ENCODE data around the gene SSPN.
A peak's percentile ranks its signal among the peaks of the same experiment; 100 is the strongest.

The SSPN gene

DNA sequence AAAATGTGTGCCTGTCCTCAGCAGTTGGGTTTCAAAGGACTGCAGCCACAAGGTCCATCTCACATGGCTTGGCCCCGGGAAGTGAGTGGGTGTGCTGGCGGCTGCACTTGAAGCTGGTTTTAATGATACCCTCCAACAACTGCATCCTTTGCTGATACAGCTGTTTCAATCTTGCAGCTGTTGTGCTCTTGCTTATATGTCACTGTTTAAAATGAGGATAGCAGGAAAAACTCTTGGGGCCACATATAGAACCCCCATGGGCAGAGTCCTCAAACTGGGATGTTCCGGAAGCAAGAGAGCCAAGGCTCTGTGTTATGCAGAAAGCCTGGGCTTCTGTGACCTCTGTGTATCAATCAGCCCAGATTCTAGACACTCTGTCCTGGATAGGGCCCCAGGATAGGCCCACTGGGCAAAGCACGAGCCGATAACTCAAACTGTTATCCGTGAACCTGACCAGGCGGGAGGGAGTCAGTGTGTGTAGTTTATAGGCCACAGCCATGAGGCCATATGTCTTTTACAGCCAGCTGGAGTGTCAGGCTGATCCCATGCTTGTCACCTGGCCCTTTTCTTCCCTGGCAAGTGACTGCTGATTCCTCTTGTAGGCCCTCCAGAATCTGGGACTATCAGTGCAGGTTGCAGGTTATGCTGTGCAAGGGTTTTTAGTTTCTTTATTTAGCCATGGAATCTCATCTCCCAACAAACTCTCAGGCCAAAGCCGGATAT is 74.3 kb downstream of the SSPN start:
- no peak for DNase-seq

DNA sequence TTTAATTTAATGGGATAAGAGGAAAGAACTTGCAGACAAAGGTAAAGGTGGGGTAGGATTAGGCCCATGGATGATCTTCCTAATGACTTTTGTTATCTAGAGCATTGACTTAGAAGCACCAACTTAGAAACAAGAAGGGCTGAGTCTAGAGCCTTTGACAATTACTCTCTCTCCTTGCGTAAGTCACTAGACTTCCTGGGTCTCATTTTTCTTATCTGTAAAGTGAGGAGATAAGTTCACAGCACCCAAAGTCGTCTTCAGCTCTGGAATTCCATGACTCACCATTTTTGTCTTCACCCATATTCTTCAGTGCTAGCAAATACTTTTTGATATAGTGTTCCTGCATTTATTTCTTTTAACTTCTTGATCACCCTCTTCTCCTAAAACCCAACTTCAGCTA is 75.7 kb downstream of the SSPN start:
- no peak for DNase-seq

DNA sequence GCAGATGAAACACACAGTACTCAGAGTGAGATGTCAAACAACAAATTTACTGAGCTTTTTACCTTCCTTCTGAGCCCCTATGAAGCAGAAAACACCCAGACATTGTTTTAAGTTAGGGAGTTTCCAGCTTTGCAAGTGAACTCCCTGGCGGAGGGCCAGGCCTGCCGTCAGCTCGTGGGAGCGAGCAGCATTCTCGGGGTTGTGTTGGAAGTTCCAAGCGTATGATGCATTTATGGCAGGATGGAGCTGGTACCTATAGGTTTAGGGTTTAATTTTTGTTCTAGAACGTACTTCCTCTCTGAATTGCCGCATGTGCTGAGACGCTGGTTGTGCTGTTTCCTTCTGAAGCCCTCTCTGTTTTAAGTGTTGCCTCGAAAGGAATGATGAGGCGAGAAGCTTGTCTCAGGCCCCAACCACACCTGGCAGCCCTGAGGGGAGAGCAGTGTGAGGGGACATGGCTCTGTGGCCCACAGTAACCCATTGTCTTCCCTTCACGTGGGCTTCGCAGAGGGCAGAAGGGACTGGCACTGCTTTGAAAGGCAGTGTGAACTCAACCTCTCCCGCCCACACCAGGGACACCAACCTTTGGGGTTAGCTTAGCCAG is 76.6 kb downstream of the SSPN start:
- no peak for DNase-seq

DNA sequence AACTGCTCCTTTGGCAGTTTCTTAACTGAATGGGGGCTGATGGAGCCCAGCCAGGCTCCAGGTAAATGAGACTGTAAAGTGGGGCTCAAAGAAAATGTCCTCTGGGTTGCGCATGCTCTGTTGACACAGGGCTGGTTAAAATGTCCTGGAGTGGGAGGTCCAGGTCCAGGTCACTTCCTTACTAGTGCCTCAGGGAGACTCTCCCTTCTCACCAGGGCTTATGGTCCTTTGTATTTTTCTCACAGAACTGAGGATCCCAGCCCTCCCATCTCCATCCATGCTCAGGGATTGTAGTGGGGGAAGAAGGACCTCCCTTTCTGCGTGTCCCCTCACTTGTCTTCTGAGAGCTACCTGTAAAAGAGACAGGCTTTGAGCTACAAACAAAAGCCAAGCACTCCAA is 77.5 kb downstream of the SSPN start:
- no peak for DNase-seq

DNA sequence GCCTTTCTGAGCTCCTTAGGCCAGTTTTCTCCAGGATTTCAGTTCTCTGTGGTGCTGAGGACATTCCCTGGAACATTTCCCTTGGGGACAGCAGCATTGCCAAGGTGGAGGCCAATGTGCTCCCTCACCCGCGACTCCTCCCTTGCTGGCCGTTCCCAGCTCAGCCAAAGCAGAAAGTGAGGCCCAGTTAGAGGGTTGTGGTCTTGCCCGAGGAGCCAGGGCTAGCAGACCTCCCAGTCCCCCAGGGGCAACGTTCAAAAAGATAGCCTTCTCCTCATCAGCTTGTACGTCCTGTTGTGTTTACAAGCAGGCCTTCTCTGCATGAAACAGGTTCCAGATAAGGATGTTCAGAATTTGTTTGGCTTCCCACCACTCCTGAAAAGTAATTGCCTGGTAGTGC is 78.4 kb downstream of the SSPN start:
- no peak for DNase-seq

DNA sequence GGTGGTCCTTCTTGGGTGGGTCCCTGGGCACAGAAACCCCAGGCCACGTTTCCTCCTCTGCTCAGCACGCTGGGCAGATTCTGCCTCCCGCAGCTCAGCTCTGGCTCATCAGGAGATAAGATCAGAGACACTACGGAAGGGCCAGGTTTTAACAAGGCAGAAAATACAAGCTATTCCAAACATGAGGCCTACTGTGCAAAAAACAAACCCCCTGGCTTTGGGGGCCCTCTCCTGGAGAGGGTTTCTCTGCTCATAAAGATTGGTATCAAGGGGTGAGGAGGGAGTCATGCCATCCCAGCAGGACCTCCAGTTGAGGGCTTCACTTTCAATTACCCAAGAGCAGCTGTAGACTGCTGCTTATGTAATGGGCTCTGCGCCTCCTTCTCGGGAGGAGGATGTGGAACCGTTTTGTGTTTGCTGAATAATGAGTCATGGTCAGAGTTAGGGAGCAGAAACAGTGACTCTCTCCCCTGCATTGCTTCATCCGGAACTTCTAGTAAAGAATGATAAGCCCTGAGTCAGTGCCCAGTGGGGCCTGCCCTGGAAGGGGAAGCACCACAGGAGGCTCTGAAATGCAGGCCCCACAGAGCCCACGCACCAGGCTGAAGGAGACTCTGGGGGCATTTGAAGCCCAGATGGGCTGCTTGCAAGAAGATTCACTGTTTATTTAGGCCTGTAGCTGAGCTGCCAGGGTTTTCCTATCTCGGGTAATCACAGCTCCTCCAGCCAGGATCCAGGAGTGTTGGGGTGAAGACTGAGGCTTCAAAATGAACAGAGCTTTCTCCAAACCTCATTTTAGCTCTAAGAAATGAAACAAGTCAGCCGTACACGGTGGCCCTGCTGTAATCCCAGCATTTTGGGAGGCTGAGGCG is 79.3 kb downstream of the SSPN start:
- DNase-seq = peak; percentile 20 to 74

DNA sequence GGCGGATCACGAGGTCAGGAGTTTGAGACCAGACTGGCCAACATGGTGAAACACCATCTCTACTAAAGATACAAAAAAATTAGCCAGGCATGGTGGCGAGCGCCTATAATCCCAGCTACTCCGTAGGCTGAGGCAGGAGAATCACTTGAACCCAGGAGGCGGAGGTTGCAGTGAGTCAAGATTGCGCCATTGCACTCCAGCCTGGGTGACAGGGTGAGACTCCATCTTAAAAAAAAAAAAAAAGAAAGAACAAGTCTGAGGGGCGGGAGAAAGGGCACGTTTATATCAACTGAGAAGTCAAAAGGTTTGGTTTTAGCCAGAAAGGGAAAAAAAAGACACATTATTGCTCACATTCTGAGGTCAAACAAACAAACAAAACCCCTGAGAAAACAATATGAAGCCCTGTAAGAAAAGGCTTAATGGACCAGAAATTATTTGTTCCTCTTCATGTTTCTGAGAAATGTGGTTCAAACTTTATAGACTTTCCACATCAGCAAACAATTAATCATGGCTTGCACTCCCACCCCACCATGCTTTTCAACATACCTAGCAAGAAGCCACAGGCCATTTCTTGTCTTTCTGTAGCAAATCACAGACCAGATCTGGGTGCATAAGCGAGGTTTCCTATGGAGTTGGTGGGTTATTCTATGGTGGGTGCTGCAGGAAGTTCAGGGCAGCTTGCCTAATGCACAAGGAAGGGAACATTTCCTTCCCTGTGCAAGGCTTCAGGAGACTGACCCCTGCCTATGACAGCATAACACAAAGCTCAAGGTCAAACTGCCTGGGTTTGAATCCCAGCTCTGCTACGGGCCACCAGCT is 80.1 kb downstream of the SSPN start:
- DNase-seq = peak in 1 of 2 donors; percentile 21

DNA sequence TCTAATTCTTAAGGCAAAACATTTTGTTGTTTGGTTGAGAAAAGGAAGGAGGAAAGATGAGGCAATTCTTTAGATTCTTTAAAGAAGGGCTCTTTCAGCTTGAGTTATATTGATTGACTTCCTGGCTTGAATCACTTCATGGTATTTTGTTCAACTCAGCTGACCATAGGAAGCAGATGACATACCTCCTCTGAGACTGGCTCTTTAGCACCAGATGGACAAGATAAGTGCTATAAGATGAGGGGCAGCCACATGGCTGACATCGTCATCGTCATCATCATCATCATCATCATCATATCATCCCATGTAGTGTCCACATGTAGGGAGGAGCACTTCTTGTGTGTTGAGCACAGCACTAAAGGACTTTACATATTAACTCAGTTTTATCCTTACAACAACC is 81.3 kb downstream of the SSPN start:
- no peak for DNase-seq

DNA sequence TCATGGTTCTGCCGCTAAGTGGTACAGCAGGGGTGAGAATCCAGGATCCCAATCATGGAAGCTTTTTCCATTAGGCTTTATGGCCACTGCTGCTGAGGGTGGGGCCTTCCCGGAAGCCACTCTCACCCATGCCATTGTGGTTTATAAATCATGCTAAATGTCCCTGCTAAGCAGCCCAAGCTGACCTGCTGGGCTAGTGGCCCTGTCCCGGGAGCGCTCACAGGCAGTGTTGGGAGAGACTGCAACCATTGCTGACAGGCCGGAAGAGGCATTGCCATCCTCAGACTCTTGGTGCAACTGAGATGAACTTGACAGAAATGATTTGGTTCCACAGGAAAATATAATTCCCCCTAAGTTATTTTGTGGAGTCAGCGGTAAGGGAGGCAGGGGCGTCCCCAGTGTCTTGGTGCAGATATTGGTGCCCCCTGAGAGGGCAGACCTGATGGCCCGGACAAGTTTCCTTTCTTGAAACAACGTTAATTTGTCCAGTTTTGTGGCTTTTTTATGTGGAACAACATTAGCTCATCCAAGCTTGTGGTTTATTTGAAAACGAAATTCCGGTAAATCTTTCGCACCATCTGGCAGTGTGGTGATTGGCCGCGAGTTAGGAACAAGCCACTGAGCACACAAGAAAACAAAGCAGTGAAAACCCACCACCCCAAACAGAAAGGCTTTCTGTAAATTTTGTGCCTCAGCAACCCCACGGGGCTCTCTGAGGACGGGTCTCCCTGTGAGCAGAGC is 82.3 kb downstream of the SSPN start:
- DNase-seq = no peak

DNA sequence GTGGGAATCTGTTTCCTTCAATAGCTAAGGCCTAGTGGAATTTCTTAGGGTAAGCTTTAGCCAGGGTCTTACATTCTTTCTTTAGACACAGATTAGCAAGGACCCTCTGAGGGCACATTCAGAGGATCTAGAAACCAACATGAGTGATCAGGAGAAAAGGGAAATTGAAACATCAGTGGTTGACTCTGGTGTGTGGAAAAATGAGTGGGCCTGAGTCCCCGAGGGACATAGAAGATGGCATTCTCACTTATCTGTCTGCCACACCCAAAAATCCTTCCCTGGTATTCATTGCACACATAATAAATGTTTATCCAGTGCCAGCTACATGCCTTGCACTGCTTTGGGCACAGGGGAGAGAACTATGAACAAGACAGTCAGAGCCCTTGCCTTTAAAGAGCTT is 82.9 kb downstream of the SSPN start:
- no peak for DNase-seq

DNA sequence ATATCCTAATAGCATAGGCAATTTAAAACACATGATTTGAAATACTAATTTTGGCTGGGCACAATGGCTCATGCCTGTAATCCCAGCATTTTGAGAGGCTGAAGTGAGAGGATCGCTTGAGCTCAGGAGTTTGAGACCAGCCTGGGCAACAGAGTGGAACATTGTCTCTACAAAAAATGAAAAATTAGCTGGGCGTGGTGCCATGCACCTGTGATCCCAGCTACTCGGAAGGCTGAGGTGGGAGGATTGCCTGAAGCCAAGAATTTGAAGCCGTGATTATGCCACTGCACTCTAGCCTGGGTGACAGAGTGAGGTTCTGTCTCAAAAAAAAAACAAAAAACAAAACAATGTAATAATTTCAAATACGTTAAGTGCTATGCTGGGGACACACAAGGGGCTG is 83.3 kb downstream of the SSPN start:
- DNase-seq = no peak

DNA sequence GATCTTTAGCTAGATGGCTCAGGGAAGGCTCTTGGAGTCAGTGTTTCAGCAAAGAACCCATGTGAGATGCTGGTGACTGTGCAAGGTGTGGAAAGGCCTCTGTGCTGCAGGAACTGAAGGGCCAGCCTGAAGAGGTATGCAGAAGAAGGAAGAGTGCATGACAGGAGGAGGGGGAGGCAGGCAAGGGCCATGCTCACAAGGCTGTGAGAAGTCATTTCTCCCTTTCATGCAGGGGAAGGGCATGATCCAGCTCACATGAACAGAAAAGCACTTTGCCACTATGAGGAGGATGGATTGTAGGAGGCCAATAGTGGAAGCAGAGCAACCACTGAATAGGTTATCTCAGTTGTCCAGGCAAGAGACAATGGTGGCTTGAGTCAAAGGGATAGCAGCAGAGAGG is 83.7 kb downstream of the SSPN start:
- no peak for DNase-seq

DNA sequence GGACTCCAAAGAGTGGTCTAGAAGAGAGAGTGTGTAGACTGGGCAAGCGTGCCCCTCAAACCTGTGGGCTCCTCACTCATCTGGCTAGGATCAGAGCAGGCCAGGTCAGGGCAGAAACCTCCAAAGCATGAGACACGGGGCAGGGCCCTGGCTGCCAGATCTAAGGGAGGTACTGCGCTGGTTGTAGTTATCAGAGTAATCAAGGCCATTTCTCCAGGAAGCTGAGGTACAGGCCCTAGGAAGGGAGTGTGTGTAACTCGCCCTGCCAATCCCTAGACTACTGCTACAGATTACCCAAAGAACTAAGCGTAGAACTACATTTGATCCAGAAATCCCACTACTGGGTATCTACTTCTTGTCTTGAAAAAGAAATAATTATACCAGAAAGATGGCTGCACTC is 84.5 kb downstream of the SSPN start:
- no peak for DNase-seq

DNA sequence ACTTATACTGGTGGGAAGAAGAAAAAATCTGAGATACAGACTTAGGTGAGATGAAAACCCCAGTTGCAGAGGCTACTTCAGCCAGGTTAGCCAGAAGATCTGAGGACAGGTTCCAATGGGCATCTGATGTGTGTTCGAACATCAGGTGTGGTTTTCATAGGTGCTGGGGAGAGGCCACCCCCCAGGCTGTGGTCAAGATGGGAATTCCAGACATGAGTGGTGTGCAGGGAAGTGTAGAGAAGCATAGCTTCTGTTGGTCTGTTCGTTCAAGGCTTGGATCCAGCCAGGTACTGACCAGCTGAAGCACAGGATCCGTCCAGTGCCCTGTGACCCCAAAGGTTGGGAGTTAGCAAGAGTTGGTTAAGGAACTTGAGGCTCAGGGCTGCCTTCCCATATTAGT is 85.5 kb downstream of the SSPN start:
- no peak for DNase-seq

DNA sequence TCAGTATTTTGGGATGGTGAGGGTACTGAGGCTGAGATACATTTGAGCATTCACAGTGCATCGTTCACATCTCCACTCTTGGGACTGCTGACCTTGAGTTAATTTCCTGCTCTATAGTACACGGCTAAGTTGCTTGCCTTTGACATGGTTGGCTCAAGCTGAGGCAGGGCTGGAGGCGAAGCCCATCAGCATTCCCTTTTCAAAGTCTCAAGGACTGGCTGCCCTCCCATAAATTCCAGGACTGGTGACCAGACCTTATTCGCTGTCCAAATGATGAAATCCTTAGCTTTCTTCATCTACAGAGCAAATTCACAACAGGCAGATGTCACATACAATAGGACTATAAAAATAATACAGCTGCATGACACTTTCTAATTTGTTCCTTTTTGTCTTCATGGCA is 85.9 kb downstream of the SSPN start:
- DNase-seq = no peak

DNA sequence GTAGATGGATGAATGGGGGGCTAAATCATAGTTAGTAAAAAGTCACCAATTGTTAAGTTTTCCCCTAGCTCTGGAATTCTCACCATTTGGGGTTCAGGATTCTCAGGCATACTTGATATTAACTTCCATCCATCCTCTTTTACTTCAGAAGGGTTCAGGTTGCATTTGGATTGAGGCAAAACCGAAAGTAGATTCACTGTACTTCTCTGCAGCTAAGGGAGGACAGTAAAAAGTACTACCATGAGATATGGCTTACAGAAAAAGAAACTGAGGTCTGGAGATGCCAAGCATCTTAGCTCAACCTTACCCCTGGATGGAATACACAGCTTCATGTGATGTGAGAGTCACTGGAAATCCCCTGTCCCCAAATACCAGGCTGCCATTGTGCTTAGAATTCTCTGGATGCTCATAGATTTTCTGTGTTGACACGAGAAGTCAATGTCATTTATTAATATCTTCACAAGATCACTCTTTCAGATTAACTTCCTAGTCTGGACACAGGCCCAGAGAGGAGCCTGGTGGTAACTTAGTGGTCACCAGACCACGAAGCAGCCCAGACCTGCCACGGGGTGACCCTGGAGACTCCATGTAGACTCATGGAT is 87.1 kb downstream of the SSPN start:
- DNase-seq = no peak

DNA sequence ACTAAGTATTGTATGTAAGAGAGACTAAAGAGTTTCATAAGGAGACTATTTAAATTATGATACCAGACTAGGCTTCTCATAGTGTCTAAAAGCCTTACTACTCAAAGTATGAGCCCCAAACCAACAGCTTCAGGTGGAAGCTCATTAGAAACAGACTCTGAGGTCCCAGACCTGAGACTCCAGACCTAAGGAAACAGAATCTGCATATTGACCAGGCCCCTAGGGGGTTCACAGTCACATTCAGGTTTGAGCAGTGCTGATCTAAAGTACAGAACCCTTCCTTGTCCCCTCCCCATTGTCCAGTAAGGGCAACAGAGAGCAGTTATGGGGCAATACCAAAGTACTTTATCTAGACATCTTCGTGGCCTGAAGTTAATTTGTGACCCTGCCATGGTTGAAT is 87.7 kb downstream of the SSPN start:
- no peak for DNase-seq

DNA sequence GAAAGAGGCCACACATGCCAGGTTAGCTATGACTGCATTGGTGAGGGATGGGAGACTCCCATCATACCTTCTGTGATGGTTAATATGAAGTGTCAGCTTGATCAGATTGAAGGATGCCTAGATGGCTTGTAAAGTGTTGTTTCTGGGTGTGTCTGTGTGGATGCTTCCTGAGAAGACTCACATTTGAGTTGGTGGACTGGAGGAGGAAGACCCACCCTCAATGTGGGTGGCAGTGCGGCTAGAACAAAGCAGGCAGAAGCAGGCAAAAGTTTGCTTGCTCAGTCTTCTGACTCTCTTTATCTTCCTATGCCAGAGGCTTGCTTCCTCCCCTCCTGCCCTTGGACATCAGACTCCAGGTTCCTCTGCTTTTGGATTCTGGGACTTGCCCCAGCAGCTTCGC is 88.2 kb downstream of the SSPN start:
- no peak for DNase-seq

DNA sequence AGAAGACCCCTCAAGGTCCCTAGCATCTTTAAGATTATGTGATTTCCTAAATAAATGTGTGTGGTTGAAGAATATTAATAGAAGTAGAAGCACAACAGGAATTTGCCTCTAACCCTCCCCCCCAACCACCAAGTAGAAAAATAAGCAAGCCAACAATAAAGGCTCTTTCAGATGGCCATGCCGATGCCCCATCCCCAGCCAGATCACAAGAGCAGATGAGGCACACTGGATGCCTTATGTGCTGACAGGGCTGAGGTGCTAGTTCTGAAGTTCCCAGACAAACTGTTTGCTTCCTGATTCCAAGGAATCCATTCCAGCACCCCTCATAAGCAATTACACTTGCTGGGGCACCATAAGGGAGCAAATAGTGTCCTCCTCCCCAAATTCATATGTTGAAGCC is 90.0 kb downstream of the SSPN start:
- no peak for DNase-seq

DNA sequence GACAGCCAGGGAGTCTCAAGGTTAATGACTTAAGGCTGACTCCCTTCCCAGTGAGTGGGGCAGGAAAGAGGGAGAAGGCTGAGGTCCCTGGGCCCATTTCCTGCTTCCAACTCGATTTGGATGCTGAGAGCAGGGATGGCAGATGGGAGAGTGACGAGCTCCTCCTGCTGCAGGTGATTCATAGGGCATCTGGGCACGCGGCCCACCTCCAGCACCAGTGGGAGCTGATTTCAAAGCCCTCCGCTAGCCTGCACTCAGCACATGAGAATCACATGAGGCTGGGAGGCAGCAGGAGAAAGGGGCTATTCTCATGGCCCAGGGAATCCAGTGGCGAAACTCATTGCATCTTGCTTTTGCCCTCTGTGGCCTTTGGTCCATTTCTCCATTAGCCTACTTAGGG is 90.8 kb downstream of the SSPN start:
- no peak for DNase-seq

DNA sequence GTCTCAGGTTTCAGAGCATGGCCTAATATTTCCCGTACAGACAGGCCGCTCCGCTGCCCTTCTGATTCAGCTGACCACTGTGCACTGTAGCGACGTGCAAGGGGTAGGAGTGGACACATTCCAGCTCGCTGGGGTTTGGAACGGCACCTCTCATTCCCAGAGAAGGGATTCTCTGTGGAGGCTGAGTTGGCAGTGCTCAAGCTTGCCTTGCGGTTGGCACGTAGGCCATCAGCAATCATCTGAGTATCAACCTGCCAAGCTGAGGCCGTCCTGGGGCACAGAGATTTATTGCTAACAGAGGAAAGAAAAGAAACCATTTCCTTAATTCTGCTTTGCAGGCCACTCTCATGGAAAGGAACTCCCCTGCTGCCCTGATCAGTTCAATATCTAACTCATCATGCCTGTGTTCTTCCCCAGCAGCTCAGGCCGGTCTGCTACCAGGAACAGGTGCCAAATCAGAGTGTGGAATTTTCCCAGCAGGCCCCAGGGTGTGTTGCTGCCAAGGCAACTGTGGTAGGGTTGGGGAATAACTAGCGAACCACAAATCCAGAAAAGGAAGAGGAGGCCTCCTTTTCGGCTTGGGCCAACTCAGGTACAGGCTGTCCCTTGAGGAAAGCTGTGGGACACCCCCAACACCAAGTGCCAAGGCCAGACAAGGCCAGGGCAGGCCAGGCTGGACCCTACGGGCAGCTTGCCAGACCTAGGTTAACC is 92.5 kb downstream of the SSPN start:
- no peak for DNase-seq

All from CD4-positive, alpha-beta T cell treated with Interleukin-1 beta for 1 hour (primary cell).